Measurements from ENCODE around the gene IGSF8.

- TF ChIP-seq CTCF (IDR thresholded peaks at IDR 0.05) (no peak), POLR2A (IDR thresholded peaks at IDR 0.05) (no peak)
These were observed 51.1 kb downstream of the IGSF8 start for GRCh38 chr1:160047111-160047991.
